ENCODE results near the gene TMEM259. TPM values are rescaled to one million over a fixed set of nuclear protein-coding genes. Genes with fewer than 3 reads are reported as not detected.

TMEM259 gene
- total RNA-seq, 1 donor from 2014 or later, result 119 TPM

DNA sequence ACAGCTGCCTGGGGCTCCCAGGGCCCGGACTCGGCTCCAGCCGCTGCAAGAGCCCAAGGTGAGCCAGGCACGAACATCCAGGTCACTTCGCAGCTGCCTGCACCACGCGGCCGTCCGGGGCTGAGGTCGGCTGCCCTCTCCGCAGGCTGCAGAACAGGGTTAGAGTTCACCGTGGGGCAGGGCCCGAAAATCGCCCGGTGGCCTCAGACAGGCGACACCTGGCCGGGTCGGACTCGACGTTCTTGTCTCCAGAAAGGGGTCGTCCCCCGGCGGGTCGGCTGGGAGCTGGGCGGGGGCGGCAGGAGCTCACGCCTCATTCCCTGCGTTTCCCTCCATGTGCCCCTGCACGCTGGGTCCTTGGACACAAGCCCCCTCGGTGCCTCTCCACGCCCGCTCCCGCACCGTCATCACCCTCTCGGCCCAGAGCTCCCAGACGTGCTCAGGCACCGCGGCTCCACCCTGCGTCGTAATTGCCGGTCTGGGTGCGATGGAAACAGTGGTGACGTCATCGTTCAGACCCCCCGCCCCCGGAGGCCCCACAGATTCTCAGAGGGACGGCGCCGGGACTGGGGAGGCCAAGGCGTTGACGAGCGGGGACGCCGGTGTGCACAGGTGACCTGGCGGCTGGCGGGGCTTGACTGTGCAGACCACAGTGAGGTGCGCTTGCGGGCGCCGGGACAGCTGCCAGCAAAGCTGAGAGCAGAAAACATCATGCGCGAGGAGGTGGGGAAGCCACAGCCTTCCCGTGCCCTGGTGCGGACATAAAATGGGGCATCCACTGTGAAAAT, 24.7 kb downstream of the TMEM259 start:
- Histone ChIP-seq H3K27ac (replicated peaks) (no peak overlapping the region), H3K36me3 (peaks cover 20% of the 10 kb centered on the region), H3K4me3 (peak overlapping the region; percentile 7), H3K27me3 (ENCODE audit: low read depth) (peaks cover 65% of the 10 kb centered on the region), H3K4me1 (peaks cover 22% of the 10 kb centered on the region), H3K9me3 (replicated peaks) (no peaks in the 10 kb centered on the region)
- DNase-seq, result no peak
- TF ChIP-seq, protein P1, sequence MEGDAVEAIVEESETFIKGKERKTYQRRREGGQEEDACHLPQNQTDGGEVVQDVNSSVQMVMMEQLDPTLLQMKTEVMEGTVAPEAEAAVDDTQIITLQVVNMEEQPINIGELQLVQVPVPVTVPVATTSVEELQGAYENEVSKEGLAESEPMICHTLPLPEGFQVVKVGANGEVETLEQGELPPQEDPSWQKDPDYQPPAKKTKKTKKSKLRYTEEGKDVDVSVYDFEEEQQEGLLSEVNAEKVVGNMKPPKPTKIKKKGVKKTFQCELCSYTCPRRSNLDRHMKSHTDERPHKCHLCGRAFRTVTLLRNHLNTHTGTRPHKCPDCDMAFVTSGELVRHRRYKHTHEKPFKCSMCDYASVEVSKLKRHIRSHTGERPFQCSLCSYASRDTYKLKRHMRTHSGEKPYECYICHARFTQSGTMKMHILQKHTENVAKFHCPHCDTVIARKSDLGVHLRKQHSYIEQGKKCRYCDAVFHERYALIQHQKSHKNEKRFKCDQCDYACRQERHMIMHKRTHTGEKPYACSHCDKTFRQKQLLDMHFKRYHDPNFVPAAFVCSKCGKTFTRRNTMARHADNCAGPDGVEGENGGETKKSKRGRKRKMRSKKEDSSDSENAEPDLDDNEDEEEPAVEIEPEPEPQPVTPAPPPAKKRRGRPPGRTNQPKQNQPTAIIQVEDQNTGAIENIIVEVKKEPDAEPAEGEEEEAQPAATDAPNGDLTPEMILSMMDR (IDR thresholded peaks at IDR 0.05; ENCODE audit: borderline replicate concordance), result no peak
- intact Hi-C loops (cut with micrococcal nuclease), result no loop called here

DNA sequence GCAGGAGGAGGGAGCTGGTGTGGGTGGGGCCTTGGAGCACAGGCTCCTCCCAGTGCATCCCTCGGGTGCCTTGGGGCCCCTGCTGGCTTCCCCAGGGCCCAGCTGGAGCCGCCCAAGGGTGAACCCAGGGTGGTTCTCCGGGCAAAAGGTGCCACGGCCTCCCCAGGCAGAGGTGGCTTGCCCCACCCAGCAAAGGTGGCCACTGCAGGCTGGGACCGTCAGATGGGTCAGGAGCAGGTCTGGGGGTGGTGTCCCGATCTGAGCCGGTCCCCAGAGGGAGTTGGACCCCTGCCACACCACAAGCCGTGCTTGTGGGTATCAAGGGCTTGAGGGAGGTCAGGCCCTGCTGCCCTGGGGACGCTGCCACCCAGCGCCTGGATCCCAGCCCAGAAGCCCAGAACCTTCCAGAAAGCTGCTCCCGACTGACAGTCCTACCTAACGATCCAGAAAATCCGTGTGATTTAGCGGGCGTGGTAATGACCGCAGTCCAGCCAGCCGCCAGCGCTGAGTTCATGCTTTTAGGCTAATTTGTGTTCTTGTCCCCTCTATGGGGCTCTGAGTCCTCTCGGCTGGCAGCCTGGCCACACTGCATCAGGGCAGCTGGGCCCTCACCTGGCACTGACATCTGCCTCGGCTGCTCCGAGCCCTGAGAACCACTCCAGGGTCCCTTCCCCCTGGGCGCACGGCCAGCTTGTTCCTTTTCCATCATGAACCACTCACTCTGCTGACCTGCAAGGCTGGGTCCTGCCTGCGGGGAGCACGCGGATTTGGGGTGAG, 25.7 kb downstream of the TMEM259 start:
- Histone ChIP-seq H3K4me3 (no peak overlapping the region), H3K27me3 (ENCODE audit: low read depth) (peaks cover 54% of the 10 kb centered on the region), H3K9me3 (replicated peaks) (no peaks in the 10 kb centered on the region), H3K36me3 (peaks cover 30% of the 10 kb centered on the region), H3K4me1 (peaks cover 14% of the 10 kb centered on the region), H3K27ac (replicated peaks) (no peak overlapping the region)
- TF ChIP-seq, protein P1 (IDR thresholded peaks at IDR 0.05; ENCODE audit: borderline replicate concordance), result no peak
- no peak for DNase-seq
- intact Hi-C loops (cut with micrococcal nuclease), result no loop called here

DNA sequence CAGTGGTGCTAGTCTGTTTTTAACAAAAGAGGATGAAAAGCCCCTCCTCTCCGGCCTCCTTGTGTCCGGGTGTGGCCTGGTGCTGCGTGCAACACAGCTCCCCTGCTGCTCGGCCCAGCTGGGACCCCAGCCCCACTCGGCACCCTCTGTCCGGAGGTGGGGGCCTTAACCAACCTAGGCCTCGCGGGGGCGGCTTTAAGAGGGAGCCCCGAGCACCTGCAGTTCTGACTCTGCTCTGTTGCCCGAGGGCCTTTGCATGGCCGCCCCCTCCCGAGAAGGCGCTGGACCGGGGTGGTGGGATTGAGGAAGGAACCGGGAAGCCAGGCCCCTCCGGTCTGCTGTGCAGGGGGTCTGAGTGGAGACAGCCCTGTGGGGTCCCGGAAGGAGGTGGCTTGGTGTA, 26.4 kb downstream of the TMEM259 start:
- H3K27me3 ChIP-seq (ENCODE audit: low read depth), result peaks cover 47% of the 10 kb centered on the region
- H3K4me1 ChIP-seq, result peaks cover 11% of the 10 kb centered on the region
- TF ChIP-seq, protein P1 (IDR thresholded peaks at IDR 0.05; ENCODE audit: borderline replicate concordance), result no peak
- no peak overlapping the region for H3K4me3 ChIP-seq
- no peak for DNase-seq
- intact Hi-C loops (cut with micrococcal nuclease), result no loop called here
- H3K9me3 ChIP-seq (replicated peaks), result no peaks in the 10 kb centered on the region
- H3K36me3 ChIP-seq, result peaks cover 37% of the 10 kb centered on the region
- no peak overlapping the region for H3K27ac ChIP-seq (replicated peaks)

DNA sequence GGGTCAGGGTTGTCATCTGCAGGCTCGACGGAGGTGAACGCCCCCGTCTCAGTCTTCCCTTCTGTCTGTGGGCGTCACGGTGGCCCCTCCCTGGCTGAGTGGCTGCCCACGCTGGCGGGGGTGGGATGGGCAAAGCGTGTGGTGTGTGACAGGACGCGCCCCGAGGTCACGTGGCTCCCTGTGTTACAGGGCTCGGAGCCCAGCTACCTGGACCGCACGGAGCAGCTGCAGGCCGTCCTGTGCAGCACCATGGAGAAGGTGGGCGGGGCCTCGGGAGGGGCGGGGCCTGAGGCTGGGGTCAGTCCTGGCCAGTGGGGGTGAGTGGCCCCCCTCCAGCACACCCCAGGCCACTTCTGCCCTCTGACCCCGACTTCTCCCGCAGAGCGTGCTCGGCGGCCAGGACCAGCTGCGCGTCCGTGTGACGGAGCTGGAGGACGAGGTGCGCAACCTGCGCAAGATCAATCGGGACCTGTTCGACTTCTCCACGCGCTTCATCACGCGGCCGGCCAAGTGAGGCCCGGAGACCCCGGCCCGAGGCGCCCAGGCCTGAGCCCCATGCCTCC, 27.0 kb downstream of the TMEM259 start:
- Histone ChIP-seq H3K36me3 (peaks cover 41% of the 10 kb centered on the region), H3K4me3 (no peak overlapping the region), H3K4me1 (peaks cover 11% of the 10 kb centered on the region), H3K27ac (replicated peaks) (no peak overlapping the region), H3K27me3 (ENCODE audit: low read depth) (peaks cover 41% of the 10 kb centered on the region), H3K9me3 (replicated peaks) (no peaks in the 10 kb centered on the region)
- intact Hi-C loops (cut with micrococcal nuclease), result no loop called here
- TF ChIP-seq, protein P1 (IDR thresholded peaks at IDR 0.05; ENCODE audit: borderline replicate concordance), result no peak
- DNase-seq, result no peak

DNA sequence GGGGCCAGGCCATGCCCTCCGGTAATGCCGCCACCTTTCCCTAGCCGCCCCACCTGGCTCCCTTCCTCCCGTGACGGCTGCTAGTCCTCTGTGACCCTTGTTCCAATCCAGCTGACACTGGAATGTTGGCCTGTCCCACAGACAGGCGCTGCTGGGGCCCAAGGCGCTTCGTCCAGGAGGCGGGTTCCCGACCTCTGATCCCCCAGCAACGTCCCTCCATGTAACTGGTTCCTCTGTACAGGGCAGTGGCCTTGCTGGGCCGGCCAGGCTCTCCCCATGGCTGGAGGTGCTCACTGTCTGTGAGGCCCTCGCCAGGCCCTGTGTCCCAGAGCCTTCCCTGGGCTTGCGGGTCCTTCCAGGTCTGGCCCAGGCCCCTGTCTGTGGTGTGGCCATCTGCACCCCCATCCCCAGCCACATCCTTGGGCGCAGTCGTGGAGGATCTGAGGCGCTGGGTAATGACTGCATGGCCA, 27.5 kb downstream of the TMEM259 start:
- no peak for DNase-seq
- H3K27ac ChIP-seq (replicated peaks), result no peak overlapping the region
- H3K27me3 ChIP-seq (ENCODE audit: low read depth), result peaks cover 36% of the 10 kb centered on the region
- TF ChIP-seq, protein P1 (IDR thresholded peaks at IDR 0.05; ENCODE audit: borderline replicate concordance), result no peak
- peaks cover 45% of the 10 kb centered on the region for H3K36me3 ChIP-seq
- H3K4me3 ChIP-seq, result no peak overlapping the region
- no peaks in the 10 kb centered on the region for H3K9me3 ChIP-seq (replicated peaks)
- intact Hi-C loops (cut with micrococcal nuclease), result no loop called here
- peaks cover 11% of the 10 kb centered on the region for H3K4me1 ChIP-seq
